IPS DF 6.9 (cell line): Measurements from ENCODE around the gene LRRIQ4.

Experiments
- DNase-seq: peaks from one replicate; pipeline ENCODE4 v3.0.0-alpha.2; 2013; ENCODE audit warnings: low read depth, low spot score
- H3K27ac ChIP-seq: one replicate; pipeline ENCODE4 v1.5.1; 2013; ENCODE audit warnings: low read length, control low read depth
- H3K27me3 ChIP-seq: 2 replicates; pipeline ENCODE4 v1.6.1; 2013; ENCODE audit warnings: mild to moderate bottlenecking, low read length; ENCODE audit not compliant: control insufficient read depth, insufficient read depth
- H3K36me3 ChIP-seq: 2 replicates; pipeline ENCODE4 v1.6.1; 2013; ENCODE audit warnings: low read length; ENCODE audit not compliant: control insufficient read depth, insufficient read depth
- H3K4me1 ChIP-seq: 2 replicates; pipeline ENCODE4 v1.6.1; 2013; ENCODE audit warnings: low read length; ENCODE audit not compliant: control insufficient read depth, insufficient read depth
- H3K4me3 ChIP-seq: 2 replicates; pipeline ENCODE4 v1.5.1; 2013; ENCODE audit warnings: mild to moderate bottlenecking, low read length
- H3K9me3 ChIP-seq: 2 replicates; pipeline ENCODE4 v1.6.1; 2013; ENCODE audit warnings: low read length, inconsistent platforms; ENCODE audit not compliant: control insufficient read depth, insufficient read depth
- WGBS: extraction: QIAGEN DNeasy Blood & Tissue Kit; methylation state at CpG from one replicate; pipeline ENCODE4 v1.1.7; 2013; ENCODE audit warnings: mixed read lengths, missing lambda C conversion rate; ENCODE audit not compliant: insufficient read length, insufficient coverage; 5-methylcytosine and 5-hydroxymethylcytosine counted together

The LRRIQ4 gene

DNA sequence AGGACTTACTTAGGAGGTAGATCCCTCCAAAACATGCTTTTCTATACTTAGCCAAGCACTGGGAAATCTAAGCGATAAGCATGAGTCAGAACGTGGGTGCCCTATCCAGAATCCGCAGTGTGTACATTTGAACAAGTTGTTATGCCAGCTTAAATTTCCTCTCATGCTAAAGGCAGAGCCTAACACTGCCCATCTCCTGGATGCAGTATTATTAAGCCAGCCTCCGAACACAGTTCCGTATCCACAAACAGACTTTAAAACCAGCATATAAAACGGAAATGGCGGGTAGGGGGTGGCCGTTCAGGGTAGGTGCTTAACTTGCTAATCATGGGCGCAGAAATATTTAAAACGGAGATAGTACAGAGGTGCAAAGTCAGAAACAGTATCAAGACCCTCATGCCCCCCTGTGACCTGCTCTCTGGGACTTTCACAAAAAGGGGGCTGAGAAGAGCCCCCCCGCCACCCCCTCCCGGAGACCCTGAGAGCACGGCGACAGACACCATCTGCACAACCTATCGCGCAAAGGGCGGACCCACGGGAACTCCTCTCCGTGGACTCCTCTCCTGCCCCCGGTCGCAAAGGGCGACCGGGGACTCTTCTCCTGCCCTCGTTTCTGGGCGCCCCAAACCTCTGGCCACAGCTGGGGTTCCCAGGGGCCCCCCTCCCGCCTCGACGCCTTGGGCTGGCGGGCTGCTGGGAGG, 889 bp upstream of the LRRIQ4 start:
- no CpG with 5 or more reads among the region's 29 CpGs for WGBS
- H3K27me3 ChIP-seq = no peaks in the 10 kb centered on the region; the same call in 1 of the 2 replicates
- H3K4me3 ChIP-seq = peak overlapping the region; percentile 54; the same call in 1 of the 2 replicates
- H3K4me1 ChIP-seq = no peaks in the 10 kb centered on the region; the same call in 1 of the 2 replicates
- no peaks in the 10 kb centered on the region for H3K9me3 ChIP-seq
- H3K36me3 ChIP-seq = no peaks in the 10 kb centered on the region
- H3K27ac ChIP-seq = no peak overlapping the region
- DNase-seq = no peak

DNA sequence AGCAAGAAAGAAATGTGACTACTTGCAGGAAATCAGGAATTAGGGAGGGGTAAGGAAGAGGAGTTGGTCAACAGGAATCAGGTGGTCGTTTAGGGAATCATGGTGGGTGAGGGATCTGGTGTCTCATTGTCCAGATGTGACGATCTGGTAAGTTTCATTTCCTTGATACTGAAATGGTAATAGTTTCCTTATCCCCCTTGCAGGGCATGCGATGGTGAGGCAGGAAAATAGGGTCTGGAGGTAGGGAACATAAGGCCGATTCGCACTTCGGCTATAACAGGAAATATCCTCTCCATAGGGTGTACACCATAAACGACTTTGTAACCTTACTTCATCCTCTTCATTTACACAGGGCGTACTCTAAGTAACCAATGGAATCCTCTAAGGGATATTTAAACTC, 608 bp downstream of the LRRIQ4 start:
- Histone ChIP-seq H3K27ac (no peak overlapping the region), H3K27me3 (no peaks in the 10 kb centered on the region; the same call in 1 of the 2 replicates), H3K4me3 (no peak overlapping the region), H3K4me1 (no peaks in the 10 kb centered on the region; the same call in 1 of the 2 replicates), H3K9me3 (no peaks in the 10 kb centered on the region), H3K36me3 (no peaks in the 10 kb centered on the region)
- no peak for DNase-seq
- WGBS = no CpG with 5 or more reads among the region's 8 CpGs

GRCh38 chr3:169813757-169814517, 1.3 kb downstream of the LRRIQ4 start:
- Histone ChIP-seq H3K36me3 (no peaks in the 10 kb centered on the region), H3K4me3 (no peak overlapping the region), H3K27ac (no peak overlapping the region), H3K4me1 (no peaks in the 10 kb centered on the region; the same call in 1 of the 2 replicates), H3K9me3 (no peaks in the 10 kb centered on the region), H3K27me3 (no peaks in the 10 kb centered on the region; the same call in 1 of the 2 replicates)
- DNase-seq = peak; percentile 55
- no CpG with 5 or more reads among the region's 27 CpGs for WGBS

DNA sequence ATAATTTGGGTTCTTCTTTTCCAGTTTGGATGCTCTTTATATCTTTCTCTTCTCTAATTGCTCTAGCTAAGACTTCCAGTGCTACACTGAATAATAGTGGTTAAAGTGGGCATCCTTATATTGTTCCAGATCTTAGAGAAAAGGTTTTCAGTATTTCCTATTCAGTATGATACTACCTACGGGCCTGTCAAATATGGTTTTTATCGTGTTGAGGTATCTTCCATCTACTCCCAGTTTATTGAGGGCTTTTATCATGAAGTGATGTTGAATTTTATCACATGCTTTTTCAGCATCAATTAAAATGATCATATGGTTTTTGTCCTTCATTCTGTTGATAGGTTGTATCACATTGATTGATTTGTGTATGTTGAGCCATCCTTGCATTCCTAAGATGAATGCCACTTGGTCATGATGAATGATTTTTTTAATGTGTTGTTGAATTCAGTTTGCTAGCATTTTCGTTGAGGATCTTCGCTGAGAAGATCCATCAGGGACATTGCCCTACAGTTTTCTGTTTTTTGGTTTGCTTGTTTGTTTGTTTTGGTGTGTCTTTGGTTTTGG, 3.0 kb downstream of the LRRIQ4 start:
- DNase-seq = no peak
- Histone ChIP-seq H3K4me1 (no peaks in the 10 kb centered on the region; the same call in 1 of the 2 replicates), H3K27me3 (no peaks in the 10 kb centered on the region; the same call in 1 of the 2 replicates), H3K9me3 (no peaks in the 10 kb centered on the region), H3K27ac (no peak overlapping the region), H3K4me3 (no peak overlapping the region), H3K36me3 (no peaks in the 10 kb centered on the region)
- WGBS = no CpG with 5 or more reads among the region's 4 CpGs

GRCh38 chr3:169818316-169818715, 5.6 kb downstream of the LRRIQ4 start:
- no CpG with 5 or more reads among the region's 2 CpGs for WGBS
- DNase-seq = no peak
- Histone ChIP-seq H3K4me3 (no peak overlapping the region), H3K36me3 (no peaks in the 10 kb centered on the region), H3K4me1 (no peaks in the 10 kb centered on the region), H3K27me3 (no peaks in the 10 kb centered on the region; the same call in 1 of the 2 replicates), H3K27ac (no peak overlapping the region), H3K9me3 (no peaks in the 10 kb centered on the region)

- WGBS = no CpG with 5 or more reads among the region's 15 CpGs
- no peak overlapping the region for H3K4me3 ChIP-seq
- DNase-seq = no peak
- H3K27me3 ChIP-seq = no peaks in the 10 kb centered on the region
- H3K9me3 ChIP-seq = no peaks in the 10 kb centered on the region
- no peak overlapping the region for H3K27ac ChIP-seq
- no peaks in the 10 kb centered on the region for H3K36me3 ChIP-seq
- H3K4me1 ChIP-seq = no peaks in the 10 kb centered on the region
Observed at GRCh38 chr3:169822091-169822490, 9.4 kb downstream of the LRRIQ4 start.

DNA sequence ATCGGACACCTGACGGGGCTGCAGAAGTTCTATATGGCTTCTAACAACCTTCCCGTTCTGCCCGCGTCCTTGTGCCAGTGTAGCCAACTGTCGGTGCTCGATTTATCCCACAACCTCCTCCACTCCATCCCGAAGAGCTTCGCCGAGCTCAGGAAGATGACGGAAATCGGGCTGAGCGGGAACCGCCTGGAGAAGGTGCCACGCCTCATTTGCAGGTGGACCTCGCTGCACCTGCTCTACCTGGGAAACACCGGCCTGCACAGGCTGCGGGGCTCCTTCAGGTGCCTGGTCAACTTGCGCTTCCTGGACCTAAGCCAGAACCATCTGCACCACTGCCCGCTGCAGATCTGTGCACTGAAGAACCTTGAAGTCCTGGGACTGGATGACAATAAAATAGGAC, 9.9 kb downstream of the LRRIQ4 start:
- Histone ChIP-seq H3K36me3 (no peaks in the 10 kb centered on the region), H3K27ac (no peak overlapping the region), H3K27me3 (no peaks in the 10 kb centered on the region), H3K4me3 (no peak overlapping the region), H3K4me1 (no peaks in the 10 kb centered on the region), H3K9me3 (no peaks in the 10 kb centered on the region)
- no peak for DNase-seq
- no CpG with 5 or more reads among the region's 20 CpGs for WGBS

DNA sequence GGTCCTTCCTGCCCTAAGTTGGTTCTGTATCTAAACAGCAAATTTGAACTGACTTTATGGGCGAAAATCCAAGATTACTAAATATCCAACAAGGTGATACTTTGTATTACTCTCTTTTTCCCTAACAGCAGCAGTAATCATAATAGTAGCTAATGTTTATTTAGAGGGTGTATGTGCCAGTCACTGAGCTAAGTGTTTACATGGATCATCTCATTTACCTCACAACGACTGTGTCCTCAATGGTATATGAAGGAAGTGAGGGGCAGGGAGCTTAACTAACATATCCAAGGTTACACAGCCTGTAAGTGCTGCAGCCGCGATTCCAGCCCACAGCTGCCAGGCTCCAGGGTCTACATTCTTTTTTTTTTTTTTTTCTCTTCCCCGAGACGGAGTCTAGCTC, 10.3 kb downstream of the LRRIQ4 start:
- no CpG with 5 or more reads among the region's 6 CpGs for WGBS
- Histone ChIP-seq H3K4me3 (no peak overlapping the region), H3K9me3 (no peaks in the 10 kb centered on the region), H3K27ac (no peak overlapping the region), H3K4me1 (no peaks in the 10 kb centered on the region), H3K27me3 (no peaks in the 10 kb centered on the region), H3K36me3 (no peaks in the 10 kb centered on the region)
- DNase-seq = no peak

DNA sequence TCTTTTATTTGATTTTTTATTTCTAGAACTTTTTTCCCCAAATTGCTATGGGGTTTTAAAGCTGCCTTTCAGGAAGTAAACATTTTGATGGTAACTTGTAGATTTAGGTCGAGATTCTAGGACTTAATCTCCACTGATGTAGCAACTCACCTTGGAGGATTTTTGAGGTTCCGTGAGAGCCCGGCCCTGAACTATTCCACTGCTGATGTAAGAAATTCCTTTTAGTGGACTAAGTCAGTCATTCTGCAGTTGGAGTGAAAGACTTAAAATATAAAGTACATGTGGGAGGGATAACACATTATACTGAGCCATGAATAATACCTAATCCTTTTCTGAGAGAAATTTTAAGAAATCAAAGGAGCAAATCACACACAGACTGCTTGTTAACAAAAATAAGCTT, 12.6 kb downstream of the LRRIQ4 start:
- no peak overlapping the region for H3K4me3 ChIP-seq
- no peaks in the 10 kb centered on the region for H3K36me3 ChIP-seq
- no CpG with 5 or more reads among the region's 3 CpGs for WGBS
- H3K9me3 ChIP-seq = no peaks in the 10 kb centered on the region
- no peak for DNase-seq
- no peak overlapping the region for H3K27ac ChIP-seq
- H3K27me3 ChIP-seq = no peaks in the 10 kb centered on the region
- no peaks in the 10 kb centered on the region for H3K4me1 ChIP-seq

DNA sequence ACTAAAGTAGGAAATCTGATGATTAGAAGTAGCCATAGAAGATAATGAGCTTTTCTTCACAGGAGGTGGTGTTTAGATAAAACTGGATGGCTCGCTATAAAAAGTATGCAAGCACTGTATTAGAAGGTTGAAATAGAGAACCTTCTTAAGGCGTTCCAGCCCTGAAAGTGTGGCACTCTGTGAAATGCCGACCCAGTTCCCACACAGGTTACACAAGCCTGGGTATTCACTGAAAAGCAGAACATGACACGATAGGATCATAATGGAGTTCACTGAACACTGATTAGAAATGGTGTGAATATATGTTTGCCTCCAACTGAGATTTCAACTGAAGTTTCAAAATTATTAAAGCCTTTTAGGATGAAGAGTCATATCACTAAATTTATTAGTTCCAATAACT, 15.0 kb downstream of the LRRIQ4 start:
- H3K4me3 ChIP-seq = no peak overlapping the region
- DNase-seq = no peak

More for the DNA sequence above, 15.0 kb downstream of the LRRIQ4 start:
- Histone ChIP-seq H3K4me1 (no peaks in the 10 kb centered on the region), H3K27ac (no peak overlapping the region), H3K27me3 (no peaks in the 10 kb centered on the region), H3K9me3 (no peaks in the 10 kb centered on the region), H3K36me3 (no peaks in the 10 kb centered on the region)
- no CpG with 5 or more reads among the region's 4 CpGs for whole genome bisulfite sequencing
